Fibroblast of skin of right quadriceps (primary cell): ENCODE data around the gene TNPO3.
"Not testable (repeated sequence)": the region's sequence is repeated elsewhere in the genome, so short reads cannot be mapped to it uniquely, and the experiment has no call there.

Experiments
- DNase-seq: peaks from one replicate; pipeline ENCODE4 v3.0.0-alpha.2; 2013

Gene TNPO3

DNA sequence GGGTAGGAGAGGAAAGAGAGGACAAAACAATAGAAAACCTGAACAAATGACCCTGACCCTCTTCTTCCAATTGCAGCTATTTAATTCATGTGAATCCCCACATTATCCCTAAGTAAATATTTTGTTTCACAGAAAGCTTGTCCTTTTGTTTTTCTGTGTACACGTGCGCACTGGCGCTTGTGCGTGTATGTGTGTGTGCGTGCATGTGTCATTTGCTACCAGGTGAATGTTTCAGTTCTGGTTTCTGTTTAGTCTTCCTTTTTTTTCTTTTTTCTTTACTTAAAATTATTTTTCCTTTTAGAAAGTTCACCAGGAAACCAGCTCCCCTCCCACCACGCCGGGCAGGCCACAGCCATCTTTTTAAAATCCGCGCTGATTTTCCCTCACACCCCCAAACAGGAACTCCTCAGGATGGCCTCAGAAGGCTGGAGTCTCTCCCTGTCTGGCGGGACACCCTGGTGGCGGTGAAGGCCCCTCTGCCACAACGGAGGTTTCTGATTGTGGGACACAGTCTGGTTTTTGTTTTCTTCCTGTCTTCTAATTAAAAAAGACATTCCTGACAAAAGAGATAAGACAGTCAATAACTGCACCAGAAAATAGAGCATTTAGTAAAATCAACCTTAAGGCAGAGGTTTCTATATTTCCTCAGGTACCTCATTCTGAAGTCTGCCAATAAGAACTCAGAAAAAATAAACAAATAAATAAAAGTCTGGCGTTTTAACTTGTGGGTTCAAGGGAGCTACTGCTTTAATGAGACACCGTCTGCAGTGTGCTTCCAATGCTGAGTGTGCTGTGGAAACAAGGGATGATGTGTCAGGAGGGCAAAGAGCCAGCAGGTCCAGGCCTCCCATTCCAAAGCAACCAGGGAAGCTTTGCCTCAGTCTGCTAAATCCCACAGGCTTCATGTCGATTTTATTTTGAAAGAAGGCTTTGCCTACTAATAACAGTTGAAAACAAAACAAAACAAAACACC lies 99.8 kb downstream of the TNPO3 start:
- DNase-seq, result peak; percentile 47

DNA sequence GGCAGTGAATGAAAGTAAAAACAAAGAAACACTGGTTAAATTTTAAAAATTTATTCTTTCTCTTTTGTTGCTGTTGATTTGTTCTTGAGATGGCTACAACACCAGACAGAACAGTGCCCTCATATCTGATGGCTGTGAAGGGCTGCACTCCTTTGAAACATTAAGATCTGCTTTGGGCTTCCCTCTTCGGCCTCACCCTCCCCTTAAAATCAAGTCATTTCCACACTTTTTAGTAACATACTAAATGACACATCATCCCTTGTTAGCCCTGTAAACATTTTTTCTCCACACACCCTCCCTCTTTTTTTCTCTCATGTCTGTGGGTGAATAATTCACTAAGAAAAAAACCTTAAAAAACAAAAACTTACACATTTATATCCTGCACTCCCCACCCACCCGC lies 100.8 kb downstream of the TNPO3 start:
- no peak for DNase-seq

DNA sequence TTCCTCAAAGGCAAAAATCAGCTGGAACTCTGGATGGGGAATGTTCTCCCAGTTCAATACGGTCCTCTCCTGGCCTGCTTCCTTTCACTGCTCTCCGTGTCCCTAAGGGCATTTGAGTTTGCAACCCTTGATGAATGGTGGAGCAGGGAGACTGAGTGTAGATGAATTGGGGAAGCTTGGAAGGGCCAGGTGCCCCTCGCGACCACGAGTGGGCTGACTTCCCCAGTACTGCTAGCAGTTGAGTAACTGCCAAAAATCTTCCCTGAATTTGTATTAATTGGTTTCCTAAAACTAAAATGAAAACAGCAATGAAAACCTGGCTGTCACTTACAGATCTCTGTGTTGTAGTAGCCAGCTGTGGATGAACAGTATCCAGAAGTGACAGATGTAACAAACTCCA lies 103.6 kb downstream of the TNPO3 start:
- no peak for DNase-seq

DNA sequence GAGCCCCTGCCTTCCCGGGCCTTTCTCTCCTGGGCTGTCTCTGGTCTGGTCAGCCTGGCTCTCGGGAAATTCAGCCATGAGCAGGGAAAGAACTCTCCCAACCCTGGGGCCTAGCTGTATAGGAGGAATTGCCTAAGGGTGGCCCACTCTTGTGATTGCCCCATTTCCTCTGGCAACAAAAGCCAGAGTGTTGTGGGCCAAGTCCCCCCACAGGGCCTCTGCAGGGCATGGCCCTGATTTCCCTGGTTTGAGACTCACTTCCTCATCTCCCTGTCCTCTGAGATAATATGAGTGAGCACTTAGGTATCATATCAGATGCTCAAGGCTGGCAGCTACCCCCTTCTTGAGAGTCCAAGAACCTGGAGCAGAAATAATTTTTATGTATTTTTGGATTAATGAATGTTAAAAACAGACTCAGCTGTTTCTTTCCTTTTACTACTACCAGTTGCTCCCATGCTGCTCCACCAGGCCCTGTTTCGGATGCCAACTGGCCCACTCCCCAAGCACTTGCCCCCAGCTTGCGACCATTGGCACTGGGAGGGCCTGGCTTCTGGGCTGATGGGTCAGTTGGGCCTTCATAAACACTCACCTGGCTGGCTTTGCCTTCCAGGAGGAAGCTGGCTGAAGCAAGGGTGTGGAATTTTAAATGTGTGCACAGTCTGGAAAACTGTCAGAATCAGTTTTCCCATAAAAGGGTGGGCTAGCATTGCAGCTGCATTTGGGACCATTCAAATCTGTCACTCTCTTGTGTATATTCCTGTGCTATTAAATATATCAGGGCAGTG lies 105.7 kb downstream of the TNPO3 start:
- no peak for DNase-seq

DNA sequence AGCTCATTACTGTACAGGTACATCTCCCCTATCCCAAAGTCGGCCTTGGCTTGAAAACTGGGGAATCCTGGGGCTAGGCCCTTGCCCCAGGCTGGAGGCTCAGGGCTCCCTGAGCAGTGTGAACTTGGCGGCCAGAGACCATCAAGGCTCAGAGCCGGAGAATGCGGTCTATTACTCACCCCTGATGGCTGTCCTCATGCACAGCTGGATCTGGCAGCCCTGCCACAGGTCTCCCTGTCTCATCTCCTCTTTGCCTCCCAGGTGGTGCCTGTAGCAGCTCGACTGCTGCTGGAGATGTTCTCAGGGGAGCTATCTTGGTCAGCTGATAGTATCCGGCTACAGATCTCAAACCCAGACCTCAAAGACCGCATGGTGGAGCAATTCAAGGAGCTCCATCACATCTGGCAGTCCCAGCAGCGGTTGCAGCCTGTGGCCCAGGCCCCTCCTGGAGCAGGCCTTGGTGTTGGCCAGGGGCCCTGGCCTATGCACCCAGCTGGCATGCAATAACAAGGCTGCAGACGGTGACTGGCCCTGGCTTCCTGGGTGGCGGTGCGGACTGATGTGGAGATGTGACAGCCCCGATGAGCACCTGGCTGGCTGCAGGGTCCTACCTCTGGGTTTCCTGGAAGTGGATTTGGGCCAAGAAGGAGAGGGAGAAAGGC lies 106.5 kb downstream of the TNPO3 start:
- DNase-seq, result no peak

DNA sequence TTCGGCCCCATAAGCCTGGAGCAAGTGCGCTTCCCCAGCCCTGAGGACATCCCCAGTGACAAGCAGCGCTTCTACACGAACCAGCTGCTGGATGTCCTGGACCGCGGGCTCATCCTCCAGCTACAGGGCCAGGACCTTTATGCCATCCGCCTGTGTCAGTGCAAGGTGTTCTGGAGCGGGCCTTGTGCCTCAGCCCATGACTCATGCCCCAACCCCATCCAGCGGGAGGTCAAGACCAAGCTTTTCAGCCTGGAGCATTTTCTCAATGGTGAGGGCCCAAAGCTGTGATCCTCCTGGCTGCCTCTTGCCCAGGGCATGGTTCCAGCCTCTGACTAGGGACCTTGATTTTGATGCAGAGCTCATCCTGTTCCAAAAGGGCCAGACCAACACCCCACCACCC lies 107.1 kb downstream of the TNPO3 start:
- DNase-seq, result no peak

DNA sequence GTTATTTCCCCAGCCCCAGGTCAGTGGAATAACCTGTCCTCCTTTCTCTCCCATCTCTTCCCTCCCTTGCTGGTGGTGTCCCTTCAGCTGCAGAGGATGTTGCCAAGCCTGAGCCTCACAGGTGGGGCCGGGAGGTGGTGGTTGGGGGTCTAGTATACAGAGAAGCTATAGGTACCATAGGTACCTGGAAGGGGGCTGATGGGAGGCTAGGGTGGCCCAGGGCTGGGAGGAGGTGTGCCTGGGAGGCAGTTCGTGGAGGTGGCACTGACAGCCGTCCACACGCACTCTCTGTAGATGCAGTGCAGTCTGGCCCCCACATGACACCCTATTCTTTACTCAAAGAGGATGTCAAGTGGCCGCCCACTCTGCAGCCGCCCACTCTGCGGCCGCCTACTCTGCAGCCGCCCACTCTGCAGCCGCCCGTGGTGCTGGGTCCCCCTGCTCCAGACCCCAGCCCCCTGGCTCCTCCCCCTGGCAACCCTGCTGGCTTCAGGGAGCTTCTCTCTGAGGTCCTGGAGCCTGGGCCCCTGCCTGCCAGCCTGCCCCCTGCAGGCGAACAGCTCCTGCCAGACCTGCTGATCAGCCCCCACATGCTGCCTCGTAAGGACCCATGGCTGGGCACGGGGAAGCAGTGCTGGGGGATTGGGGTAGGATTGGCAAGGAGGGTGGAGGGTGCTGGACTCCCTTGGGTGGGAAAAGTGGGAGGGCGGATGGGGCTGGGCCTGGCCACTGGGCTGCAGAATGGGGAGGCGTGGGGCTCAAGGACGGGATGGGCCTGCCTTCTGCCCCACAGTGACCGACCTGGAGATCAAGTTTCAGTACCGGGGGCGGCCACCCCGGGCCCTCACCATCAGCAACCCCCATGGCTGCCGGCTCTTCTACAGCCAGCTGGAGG lies 107.7 kb downstream of the TNPO3 start:
- DNase-seq, result no peak

DNA sequence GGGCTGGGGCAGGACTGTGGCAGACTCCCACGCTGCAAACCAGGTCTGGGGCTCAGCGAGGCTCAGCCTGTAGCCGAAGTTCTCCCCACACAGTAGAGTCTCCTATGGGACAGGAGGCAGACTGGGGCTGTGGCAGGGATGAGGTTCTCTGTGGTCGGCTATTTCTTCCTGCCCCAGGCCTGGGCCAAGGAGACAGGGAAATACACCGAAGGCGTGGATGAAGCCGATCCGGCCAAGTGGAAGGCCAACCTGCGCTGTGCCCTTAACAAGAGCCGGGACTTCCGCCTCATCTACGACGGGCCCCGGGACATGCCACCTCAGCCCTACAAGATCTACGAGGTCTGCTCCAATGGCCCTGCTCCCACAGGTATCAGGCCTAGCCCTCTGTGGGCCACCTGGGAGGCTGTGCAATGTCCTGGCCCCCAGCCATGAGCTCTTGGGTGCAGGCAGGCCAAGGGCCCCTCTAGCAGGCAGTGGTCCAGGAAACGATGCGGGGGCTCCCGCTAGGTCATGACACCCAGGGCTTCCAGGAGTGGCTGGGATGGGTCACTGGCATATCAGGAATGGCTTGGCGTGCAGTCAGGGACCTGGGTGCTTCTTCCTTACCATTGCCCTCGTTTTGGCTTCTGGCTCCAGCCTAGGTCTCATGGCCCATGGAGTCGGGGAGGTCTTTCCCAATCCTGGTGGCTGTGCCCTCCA lies 109.1 kb downstream of the TNPO3 start:
- no peak for DNase-seq

DNA sequence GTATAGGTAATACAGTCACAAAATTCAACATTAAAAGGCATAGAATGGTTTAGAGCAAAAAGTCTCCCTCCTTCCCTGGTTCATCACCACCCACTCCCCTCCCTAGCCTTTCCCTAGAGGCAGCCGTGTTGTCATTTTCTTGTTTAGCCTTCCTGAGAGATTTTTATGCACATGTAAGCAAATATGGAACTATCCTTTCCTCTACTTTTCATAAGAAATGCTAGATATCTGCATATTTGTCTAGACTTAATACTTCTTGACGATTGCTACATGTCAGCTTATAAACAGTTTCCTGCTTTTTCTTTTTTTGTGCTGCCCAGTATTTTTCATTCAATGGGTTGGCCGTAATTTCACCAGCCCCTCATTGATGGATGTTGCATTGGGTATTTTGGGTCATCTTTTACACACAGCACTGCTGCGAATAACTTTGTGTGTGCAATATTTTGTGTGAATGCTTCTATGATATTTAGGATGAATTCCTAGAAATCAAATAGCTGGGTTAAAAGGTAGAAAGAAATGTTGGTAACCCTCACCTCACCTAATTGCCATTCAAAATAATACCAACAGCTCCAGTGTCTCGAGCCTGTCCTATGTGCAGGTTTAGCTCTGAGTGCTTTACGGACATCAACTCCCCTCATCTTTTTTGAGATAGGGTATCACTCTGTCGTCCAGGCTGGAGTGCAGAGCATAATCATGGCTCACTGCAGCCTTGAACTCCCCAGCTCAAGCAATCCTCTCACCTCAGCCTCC lies 110.2 kb downstream of the TNPO3 start:
- no peak for DNase-seq

DNA sequence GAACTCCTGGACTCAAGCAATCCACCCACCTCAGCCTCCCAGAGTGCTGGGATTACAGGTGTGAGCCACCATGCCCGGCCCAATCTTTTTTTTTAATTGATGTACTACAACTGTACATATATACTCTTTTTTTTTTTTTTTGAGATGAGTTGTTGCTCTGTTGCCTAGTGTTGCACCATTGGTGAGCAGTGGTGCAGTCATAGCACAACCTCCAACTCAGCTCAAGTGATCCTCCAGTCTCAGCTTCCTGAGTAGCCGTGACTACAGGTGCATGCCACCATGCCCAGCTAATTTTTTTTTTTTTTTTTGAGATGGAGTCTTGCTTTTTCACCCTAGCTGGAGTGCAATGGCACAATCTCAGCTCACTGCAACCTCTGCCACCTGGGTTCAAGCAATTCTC lies 111.7 kb downstream of the TNPO3 start:
- not testable (repeated sequence) for DNase-seq

DNA sequence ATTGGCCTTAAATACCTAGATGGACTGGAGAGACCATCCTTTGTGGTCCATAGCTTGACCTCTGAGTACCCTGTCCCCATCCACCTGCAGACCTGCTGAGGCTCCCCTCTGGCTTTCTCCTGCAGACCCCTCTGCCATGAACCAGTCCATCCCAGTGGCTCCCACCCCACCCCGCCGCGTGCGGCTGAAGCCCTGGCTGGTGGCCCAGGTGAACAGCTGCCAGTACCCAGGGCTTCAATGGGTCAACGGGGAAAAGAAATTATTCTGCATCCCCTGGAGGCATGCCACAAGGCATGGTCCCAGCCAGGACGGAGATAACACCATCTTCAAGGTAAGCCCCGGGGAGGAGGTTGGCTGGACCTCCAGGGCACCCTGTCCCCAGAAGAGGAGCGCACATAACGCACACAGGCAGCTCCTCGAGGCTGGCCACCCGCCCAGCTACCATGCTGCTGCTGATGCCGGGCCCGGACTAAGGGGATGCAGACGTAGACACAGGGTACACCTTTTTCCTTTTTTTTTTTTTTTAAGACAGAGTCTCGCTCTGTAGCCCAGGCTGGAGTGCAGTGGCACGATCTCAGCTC lies 112.9 kb downstream of the TNPO3 start:
- no peak for DNase-seq

DNA sequence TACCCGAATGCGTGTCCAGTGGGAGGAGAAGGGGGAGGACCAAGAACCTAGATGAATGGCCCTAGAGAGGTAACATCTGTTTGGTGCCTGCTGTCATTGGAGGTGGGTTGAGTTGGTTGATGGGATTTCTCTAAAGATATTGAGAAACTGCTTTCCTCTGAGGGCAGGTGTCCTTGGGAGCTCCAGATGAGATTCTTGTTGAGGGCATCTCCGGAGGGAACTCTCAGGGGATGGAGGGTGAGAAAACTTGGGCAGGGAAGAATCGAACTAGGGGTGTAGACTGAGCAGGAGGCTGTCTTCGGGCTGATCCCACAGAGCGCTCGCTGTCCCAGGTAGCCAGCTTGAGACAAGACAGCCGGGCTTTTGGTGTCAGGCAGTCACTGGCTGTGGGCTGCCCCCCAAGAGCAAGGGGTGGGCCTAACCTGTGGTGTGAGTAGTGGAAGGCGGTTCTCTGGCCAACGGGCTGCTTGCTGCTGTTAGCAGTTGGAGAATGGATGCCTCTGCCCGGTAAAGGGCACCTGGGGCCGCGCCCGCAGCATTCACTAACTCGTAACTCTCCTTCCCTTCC lies 113.5 kb downstream of the TNPO3 start:
- no peak for DNase-seq

DNA sequence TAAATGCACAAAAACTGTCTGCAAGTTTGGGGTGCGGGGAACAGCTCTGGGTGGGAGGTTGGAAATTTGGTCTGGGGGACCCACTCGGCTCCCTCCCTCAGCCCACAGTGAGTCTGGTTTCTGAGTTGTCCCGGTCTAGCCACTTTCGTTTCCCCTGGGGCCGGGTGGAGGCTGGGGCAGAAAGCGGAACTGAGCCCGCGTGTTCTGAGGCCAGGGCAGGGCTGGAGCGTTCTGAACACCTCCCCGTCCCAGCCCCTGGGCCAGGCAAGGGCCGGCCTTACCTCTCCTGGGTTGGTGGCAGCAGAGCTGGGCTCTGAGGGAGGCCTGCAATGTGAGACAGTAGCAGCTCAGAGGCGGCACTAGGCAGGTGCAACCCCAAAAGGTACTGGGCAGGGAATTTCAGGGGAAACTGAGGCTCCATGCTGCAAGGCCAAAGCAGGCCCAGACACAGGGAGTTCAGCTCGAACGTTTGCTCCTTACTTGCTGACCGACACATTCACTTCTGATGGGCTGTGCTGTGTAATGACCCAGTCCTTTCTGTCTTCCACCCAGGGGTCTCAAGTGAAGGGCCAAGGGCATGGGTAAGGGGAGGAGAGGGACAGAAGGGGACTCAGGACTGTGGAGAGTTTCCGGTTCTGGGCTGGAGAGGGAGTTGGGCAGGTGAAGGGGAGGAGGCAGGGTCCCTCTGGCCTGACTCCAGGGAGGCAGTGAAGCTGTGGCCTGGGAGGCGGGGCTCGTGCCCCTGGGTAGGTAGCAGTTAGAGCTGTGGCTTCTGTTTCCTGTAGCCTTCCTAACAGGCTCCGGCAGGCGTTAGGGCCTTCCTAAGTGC lies 114.2 kb downstream of the TNPO3 start:
- no peak for DNase-seq

DNA sequence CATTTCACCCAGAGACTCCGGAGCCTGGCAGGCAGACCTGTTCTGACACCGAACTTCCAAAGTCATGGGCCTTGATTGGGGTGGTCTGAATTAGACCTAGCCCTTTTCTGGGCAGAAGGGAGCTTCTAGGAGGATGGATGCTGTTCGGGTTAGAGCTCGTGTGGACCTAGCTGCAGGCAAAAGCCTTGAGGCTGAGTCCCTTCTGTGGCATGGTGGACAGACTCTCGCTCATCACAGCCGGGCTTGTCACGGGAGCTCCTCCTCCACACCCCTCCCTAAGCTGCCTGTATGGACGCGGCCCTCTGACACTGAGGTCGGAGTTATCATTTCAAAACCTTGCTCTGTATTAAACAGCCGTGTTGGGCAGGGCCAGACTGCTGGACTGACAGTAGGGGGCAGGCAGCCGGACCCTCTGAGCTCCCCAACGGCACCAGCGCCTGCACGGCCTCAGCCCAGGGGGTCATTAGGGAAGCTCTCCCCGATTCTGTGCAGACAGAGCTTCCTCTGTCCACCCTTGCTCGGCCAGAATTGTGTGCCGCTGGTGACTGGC lies 115.0 kb downstream of the TNPO3 start:
- no peak for DNase-seq

DNA sequence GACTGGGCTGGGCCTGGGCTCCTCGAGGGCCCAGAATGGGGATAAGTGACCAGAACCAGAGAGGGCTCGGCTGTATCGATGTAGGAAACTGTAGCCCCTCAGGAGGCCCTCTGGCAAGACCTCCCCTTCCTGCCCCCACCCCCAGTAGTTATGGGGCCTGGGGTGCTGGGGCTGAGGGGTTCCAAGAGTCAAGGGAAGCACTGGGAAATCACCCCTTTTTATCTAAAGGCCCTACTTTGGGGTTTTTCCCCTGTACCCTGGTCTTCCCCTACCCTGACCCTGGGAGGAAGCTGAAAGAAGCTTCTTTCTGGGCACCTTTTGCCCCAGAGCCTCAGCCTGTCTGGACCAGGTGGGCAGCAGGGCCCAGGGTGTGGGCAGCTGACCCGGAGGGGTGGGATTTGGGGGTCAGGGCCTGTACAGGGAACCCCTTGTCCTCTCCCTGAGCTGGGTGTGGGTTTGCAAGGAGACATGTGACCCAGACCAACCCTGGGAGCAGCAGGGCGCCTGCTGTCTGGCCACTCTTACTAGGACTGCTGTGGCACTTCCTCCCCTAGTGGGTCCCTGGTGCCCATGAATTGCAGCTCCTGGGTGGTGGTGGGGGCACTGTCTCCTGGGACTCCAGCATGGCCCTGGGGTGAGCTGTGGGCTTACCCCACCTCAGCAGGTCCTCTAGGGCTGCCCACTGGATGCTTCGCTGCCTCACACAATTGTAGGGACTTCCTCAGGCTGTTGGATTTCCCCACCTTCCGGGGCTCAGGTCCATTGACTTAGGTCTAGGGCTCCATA lies 115.6 kb downstream of the TNPO3 start:
- DNase-seq, result no peak

DNA sequence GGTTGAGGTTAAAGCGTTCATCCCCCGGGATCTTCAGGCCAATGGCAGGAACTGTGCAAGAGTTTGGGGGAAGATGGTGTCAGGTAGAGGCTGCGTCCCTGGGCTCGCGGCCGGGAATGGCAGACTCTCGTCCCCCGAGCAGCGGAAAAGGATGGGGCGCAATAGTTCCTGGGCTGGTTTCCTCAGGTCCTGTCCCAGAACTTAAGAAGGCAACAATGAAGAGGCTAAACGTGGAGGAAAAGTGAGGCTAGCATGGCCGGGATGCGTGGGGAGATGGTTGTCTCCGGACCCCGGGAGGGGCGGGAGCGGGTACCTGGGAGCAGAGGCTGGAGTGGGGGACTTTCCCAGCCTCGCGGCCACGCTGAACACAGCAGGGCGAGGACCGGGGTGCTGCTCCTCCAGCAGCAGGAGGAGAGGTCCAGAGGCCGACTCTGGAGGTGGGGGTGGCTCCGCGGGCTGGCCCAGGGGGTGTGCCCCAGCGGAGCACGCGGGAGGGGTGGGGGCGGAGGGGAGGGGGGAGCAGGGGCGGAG lies 116.3 kb downstream of the TNPO3 start:
- no peak for DNase-seq

DNA sequence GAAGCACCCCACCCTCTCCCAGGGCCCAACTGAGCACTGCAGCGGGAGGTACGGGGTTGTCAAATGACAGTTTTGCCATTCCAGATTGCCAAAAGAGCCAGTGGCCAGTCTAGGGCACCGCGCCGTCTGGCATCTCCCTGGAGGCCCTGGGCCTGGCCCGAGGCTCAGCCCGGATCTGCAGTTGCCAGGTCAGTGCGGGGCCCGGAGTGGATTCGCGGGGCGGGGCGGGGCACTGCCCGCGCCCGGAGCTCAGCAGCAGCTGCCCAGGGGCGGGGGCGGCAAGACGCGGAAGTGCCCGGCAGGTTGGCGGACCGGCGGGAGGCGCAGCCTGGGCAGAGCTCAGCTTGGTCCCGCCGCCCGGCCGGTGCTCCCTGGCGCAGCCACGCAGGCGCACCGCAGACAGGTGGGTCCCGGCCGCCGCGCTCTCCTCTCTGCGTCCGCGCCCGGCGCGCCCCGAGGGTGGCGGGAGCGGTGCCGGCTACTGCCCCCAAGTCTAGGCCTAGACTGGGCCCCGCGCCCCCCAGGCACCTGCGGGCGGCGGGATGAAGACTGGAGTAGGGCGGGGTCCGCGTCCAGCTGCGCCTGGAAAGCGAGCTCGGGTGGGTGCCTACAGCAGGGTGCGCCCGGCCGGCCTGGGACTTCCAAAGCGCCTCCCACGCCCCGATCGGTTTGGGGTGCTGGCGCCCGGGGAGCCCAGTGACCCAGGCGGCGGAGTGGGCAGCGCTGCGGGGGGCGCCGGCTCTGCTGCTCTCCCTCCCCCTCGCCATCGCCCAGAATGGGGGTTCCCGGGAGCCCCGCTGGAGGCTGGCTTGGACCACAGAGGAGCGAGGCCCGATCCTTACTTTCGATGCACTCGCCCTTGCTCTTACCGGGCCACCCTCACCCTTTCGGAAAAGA lies 117.0 kb downstream of the TNPO3 start, which contains the start of gene IRF5:
Gene IRF5 (plus strand): TSS at position 281 of the 897 bp plus-strand sequence. CDS start 4,155 bp downstream, outside the sequence.
- DNase-seq, result no peak
